GM11168 (cell line): Measurements from ENCODE around the gene TET2.
"Not testable (repeated sequence)": the region's sequence is repeated elsewhere in the genome, so short reads cannot be mapped to it uniquely, and the experiment has no call there.

Experiments
- in situ Hi-C: fragments of 300-500 bp; cut with MboI; formaldehyde crosslinking; loops from one replicate; pipeline ENCODE4 v1.12.0; 2022; ENCODE audit warnings: low sequenced_read_pairs; ENCODE audit not compliant: unreplicated experiment

The TET2 gene

DNA sequence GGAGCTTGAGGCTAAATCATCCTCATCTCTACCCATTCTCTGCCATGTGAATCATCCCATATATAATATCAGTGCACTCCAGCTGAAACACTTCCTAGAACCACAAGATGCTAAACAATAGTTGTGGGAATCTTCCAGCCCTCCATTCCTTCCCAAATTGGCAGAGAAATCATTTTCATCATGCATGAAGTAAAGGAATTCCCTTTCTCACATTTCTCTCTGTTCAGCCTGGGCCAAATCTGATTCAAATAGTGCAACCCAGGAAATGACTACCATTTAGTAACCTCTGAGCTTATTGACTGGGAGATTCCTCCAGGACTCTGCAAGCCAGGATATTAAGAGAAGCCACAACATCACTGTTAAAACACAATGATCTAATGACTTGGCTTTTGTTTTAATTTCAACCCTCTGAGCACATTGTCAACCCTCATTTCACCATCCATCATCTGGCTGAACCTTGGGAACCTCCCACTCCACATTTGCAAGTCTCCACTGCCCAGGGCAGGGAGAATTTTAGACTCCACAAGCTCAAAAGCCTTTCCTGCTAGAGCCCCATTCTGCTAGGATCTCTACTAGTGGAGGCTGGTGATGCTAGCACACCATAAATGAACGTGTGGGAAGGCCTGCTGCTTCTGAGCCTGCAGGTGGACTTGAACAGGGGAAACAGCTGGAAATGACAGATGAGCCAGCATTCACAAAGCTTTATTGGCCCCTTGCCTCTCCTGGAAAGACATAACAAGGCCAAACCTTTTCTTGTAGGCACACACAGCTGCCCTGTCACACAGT, 133.9 kb downstream of the TET2 start:
- in situ Hi-C loops: no loop called here

DNA sequence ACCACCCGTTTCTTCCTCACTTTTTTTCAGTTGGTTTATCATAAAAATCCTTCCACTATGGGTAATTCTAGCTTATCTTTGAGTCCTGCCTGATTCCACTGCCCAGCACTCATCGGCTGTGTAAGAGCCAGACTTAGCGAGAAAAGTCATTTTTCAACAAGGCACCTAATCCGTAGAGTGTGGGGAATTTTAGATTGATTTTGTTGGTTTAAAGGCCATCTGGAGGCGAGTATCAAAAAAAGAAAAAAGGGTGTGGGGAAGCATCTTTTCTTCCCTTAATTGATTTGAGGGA, 134.4 kb downstream of the TET2 start:
- in situ Hi-C loops: no loop called here

DNA sequence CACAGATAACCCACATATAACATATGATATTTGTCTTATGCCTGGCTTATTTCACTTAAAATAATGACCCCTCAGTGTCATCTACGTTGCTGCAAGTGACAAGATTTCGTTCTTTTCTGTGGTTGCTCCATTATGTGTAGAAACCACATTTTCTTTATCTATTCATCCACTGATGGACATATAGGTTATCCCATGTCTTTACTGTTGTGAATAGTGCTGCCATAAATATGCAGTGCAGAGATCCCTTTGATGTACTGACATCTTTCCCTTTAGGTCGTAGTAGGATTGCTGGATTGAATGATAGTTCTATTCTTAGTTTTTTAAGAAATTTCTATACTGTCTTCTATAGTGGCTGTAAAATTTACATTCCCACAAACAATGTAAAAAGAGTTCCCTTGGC, 135.8 kb downstream of the TET2 start:
- in situ Hi-C loops: no loop called here

DNA sequence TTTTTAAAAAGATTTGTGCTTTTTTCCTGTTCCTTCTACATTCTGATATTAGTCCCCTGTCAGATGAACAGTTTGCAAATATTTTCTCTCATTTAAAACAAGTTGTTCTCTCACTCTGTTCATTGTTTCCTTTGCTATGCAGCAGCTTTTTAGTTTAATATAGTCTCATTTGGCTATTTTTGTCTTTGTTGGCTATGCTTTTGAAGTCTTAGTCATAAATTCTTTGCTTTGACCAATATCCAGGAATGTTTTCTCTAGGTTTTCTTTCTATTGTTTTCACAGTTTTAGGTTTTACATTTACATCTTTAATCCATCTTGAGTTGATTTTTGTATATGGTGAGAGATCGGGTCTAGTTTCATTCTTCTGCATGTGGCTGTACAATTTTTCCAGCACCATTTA, 136.8 kb downstream of the TET2 start:
- in situ Hi-C loops: no loop called here

DNA sequence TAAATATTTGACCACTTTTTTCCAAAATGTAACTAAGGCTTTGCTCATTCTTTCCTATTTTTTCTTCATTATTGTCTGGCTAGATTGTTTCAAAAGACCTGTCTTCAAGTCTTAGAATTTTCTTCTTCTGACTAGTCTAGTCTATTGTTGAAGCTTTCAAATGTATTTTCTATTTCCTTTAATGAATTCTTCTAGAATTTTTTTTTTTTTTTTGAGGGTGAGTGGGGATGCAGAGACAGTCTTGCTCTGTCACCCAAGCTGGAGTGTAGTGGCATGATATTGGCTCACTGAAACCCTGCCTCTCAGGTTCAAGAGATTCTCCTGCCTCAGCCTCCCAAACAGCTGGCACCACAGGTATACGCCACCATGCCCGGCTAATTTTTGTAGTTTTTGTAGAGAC, 141.4 kb downstream of the TET2 start:
- in situ Hi-C loops: no loop called here

DNA sequence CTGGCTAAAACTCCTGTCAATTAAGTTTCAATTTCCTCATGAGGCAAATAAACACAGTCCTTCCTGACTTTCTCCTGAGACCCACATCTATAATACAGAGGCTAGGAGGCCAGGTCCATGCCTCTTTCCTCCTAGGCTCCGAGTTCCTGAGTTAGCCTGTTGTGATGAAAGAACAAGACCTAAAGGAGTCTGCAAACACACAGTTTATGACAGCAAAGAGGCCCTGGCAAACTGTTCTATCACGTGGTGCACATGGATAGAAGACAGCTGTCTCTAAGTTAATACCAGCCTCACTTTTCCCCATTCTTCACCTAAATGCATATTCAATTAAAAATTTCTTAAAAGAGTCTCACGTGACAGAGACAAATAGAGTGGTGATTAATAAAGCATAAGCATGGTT, 145.2 kb downstream of the TET2 start:
- in situ Hi-C loops: no loop called here

DNA sequence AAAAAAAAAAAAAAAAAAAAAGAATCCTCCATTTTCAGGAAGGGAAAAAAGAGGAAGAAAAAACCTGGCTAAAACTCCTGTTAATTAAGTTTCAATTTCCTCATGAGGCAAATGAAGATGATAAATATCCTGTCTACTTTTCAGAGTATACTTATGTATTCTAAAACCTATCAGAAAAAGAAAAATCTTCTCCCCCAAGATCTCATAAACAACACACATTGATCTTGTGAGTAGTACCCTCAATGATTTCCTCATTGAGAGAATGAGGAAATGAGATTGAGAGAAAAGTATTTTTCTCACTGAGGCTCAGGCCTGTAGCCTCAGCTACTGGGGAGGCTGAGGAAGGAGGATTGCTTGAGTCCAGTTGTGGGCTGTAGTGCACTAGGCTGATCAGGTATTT, 146.7 kb downstream of the TET2 start:
- in situ Hi-C loops: no loop called here

DNA sequence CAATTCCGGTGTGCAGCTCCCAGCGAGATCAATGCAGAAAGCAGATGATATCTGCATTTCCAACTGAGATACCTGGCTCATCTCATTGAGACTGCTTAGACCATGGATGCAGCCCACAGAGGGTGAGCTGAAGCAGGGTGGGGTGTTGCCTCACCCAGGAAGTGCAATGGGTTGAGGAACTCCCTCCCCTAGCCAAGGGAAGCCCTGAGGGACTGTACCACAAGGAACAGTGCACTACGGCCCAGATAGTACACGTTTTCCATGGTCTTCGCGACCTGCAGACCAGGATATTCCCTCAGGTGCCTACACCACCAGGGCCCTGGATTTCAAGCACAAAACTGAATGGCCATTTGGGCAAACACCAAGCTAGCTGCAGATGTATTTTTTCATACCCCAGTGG, 150.0 kb downstream of the TET2 start:
- in situ Hi-C loops: no loop called here

DNA sequence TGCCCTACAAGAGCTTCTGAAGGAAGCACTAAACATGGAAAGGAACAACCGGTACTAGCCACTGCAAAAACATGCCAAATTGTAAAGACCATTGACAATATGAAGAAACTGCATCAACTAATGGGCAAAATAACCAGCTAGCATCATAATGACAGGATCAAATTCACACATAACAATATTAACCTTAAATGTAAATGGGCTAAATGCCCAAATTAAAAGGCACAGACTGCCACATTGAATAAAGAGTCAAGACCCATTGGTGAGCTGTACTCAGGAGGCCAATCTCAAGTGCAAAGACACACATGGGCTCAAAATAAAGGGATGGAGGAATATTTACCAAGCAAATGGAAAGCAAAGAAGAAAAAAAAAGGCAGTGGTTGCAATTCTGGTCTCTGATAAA, 152.4 kb downstream of the TET2 start:
- in situ Hi-C loops: not testable (repeated sequence)

DNA sequence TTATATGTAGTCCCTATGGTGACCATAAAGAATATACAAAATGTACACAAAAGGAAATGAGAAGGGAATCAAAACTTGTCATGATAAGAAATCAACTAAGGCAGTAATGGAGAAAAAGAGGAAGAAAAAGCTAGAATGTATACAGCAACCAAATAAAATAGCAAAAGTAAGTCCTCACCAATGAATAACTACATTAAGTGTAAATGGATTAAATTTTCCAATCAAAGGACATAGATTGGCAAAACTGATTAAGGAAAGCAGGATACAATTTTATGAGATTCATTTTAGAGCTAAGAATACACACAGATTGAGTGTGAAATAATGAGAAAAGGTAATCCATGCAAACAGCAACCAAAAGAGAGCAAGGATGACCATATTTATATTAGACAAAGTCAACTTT, 157.4 kb downstream of the TET2 start:
- in situ Hi-C loops: no loop called here

DNA sequence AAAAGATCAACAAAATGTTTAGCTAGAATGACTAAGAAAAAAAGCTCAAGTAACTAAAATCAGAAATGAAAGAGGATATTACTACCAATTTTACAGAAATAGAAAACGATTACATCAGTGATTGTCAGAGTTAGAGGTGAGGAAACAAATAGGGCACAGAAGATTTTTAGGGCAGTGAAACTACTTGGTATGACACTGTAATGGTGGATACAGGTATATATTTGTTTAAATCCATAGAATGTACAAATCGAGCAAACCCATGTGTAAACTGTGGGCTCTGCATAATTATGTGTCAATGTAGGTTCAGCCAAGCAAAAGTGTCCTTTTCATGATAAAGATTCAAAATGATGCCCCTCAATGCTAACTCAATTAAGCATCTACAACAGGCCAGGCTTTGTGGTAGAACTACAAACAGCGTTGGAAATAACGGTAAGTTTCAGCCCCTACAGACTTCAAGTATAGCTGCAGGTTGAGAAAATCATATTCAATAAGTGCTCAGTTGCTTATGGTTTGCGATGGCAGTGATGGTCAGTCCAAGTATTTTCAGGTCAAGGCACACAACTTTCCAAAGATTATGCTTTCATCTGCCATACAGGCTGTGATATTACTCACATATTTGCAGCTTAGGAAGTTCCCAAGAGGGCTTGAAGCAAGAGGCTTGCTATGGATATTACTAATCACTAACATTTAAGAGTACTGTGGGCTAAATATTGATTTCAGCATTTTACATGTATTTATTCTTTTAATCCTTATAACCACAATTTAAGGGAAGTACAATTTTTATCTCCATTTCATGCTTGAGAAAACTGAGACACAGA, 158.6 kb downstream of the TET2 start:
- in situ Hi-C loops: no loop called here

DNA sequence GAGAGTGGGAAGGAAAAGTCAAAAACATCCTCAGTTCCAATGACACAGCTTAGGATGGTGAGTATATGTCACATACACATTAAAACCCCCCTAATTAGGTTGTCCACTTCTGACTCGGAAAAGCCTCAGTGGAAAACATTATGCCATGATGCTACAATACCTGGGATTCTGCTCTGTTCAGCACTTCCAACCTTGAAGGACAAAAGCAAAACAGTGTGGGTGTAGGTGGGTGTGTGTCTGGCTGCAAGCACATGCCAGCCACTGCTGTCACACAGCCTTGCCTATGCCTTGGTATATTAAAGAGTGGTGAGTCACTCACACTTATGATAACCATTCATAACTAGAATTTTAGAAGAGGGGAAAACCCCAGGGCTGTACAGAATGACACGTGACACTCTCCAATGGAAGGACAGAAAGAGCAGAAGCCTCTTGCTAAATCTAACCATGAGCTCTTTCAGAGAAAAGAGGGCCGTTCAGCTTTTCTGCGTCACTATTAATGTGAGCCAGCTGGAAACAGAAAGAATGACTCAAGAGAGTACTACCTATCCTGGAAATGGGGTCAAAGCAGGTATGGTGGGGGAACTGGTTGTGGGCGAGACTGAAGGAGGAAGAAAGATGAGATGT, 159.6 kb downstream of the TET2 start:
- in situ Hi-C loops: no loop called here

DNA sequence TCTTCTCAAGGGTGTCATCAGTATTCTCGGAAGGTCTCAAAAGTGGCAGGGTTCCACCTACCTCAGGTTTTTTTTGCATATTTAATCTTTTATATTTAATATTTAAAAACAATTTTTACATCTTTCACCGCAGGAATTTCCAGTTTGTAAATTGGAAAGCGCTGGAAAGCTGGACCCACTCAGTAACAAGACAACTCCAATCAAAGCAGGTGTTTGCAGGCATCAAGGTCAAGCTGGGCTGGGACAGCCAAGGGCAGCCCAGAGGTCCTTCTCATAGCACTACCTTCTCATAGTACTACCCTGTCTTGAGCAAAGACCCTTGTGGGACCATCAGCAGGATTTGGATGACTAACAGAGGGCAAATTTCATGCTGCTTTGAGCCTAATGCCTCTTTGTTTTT, 160.1 kb downstream of the TET2 start:
- in situ Hi-C loops: no loop called here

DNA sequence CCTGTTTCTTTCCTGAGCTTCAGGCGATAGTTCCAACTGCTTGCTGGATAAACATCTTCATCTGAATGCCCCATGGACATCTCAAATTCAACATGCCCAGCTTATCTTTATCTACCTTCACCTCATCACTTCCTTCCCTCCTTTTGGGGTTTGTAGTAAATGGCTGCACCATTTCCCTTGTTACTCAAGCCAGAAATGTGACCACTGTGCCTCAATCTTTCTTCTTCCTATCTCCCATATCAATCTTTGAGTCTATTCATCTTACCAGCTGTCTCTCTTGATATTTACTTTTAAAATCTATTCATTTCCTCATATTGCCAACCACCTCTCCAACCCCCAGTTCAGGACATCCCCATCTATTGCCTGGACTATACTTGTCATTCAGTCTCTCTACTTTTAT, 171.8 kb downstream of the TET2 start:
- in situ Hi-C loops: no loop called here

DNA sequence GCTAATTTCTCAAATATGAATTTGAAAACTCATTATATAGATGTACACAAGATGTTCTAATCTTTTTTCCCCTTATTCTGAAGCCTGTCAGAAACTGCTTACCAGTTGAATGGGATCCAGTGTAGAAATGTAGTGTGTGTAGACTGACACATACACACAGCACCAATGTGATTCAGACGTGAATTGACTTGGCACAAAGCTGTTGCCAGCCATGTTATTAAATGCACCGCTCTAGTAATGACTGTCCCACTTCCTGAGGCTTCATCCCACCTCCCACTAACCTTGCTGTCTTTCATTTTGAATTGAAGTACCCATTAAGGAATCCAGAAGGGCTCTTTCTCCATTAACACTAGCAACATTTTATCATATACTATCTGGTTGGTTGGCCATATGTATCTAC, 180.5 kb downstream of the TET2 start:
- in situ Hi-C loops: no loop called here

DNA sequence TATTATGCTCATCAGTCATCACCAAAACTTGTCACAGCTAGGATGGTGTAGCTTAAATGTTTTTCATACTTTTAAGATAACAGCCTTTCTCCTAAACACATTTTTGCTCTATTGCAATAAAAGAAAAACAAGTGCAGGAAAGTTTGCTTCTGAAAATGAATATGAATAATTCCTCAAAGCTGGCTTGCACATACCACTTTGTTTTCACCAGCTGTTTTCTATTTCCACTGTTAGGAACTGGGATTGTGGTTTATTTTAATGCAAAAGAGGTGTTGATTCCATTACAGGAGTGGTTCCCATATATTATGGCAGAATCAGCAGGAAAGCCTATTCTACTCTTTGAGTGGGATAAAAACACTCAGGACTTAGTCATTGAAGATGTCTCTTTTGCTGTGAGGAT, 181.3 kb downstream of the TET2 start:
- in situ Hi-C loops: no loop called here

DNA sequence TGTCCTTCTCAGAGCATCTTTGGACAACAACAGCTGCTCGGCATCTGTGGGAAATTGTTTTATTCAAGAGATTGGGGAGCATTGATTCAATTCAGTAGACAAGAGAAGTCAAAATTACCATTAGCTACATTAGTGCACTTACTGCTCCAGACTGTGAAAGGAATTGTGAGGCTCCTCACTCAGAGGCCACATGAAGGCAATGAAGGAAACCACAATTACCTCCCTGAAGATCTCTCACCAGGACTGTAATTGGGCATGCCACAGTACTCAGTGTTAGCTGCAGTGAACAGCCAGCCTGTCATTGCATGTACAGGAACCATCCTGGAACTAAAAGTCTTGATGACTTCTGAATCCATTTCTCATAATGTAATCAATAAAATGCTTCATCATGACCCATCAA, 182.4 kb downstream of the TET2 start:
- in situ Hi-C loops: no loop called here
